ENCODE data around the gene FGD1. TPM values are rescaled to one million over a fixed set of nuclear protein-coding genes. Genes with fewer than 3 reads are reported as not detected.

FGD1 gene
- polyA plus RNA-seq, 3 donors, result 18.5 to 22.3 (median 22.0) TPM

DNA sequence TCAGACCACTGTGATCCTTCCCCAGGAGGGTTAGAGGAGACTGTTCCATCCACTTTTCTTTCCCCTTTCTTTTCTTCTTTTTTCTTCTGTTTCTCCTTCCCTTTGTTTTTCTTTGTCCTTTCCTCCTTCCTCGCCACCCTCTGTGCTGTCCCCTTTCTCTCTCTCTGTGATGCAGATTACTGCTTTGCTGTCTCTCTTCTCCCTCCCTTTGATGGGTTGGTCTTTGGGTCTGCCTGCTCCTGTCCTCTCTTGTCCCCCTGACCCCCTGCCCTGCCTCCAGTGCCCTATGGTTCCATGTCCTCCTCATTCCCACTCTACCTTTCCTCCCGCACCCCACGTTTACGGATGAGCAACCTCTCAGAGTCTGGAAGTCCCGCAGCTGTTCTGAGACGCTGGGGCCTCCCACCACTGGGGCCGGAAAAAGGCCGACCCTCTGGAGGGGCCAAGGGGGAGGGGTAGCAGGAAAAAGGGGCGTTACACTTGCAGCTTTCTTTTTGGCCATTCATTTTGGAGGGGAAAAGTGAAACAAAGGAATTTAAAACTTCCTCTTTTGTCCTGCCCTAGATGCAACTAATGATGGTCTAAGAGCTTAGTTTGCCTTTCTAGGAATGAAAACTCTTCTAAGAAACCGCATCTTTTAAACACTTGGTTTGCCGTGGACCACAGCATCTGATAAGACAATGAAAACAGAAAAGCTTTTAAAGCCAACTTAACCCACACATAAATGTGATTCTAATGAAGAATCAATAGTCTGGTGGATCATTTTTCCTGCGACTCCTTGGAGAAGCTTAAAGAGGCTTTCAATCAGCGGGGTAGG lies 80.3 kb downstream of the FGD1 start:
- peak; percentile 30 for DNase-seq

DNA sequence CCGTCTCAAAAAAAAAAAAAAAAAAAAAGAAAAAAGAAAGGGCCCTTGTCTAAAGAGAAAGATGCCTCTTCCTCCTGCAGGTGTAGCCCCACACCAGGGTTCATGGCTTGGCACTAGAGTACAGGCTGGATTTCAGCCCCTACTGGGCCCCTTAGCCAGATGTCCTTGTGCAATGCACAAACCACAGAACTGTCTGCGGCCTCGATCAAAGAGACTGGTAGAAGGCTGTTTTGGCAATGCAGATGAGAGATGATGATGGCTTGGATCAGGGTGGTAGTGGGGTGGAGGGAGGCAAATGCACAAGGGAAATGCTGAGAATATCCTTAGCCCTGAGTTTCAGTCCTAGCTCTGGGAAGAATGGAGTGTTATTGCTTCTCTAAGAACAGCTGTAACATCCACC lies 82.3 kb downstream of the FGD1 start:
- DNase-seq, result no peak

DNA sequence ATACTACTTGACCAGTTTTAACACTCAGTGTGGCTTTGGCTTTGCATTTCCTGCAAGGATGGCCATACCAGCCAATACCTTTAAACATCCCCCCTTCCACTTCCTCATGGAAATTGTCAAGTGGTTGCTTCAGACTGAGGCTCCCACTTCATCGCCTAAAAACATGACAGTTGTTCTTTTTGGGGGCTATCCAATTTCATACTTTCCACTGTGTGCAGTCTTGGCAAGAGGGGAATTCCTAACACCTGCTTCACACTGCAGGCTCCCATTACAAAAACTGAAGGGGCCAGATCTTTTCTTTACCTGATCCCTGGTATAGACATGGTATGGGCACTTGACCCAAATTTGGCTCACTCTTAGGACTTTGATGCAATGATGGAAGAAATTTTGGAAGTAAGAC lies 84.3 kb downstream of the FGD1 start:
- DNase-seq, result no peak

DNA sequence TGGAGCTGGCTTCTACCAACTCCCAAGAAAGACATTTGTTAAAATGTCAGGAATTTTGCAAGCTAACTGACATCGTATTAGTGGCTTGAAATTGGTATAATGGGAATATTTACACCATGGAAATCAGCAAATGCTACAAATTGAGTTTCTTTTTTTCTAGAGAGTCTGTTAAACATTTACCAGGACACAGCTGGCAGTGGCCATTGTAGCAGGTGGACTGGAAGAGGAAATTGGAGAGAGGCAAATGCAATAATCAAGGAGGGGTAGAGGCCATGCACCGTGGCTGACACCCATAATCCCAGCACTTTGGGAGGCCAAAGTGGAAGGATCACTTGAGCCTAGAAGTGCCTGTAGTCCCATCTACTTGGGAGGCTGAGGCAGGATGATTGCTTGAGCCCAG lies 88.8 kb downstream of the FGD1 start:
- DNase-seq, result no peak

DNA sequence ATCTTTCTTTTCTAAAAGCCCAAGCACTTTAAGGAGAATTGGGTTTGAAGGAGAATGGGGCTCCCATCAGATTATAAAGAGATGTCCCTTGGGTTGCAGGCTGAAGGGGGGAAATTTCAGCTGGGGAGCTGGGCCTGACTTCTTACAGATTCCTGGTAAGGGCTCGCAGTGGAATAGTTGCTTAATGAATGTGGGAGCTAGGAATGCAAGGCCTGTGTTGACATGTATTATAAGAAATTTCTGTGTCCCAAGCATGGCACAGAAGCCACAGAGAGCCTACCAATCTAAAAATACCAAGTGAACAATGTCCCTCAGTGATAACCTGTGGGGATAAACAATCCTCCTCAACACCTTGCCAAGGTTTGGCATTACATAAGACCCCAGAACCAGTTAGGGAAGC lies 98.9 kb downstream of the FGD1 start:
- no peak for DNase-seq

Other genes starting within 250 kb of the FGD1 start
- 1 to 10 TPM; 4.3 to 6.4 (median 6.2) TPM for gene WNK3, start 138.2 kb downstream of the FGD1 start, polyA plus RNA-seq (ENCODE audit: insufficient read length in 3 of 3)
- 10 to 100 TPM; 52.8 to 57.1 (median 54.5) TPM for gene TSR2, start 55.8 kb downstream of the FGD1 start, polyA plus RNA-seq (ENCODE audit: insufficient read length in 3 of 3)
- gene GNL3L, start 34.0 kb upstream of the FGD1 start, polyA plus RNA-seq (ENCODE audit: insufficient read length in 3 of 3), result 10 to 100 TPM; 17.8 to 24.8 (median 23.0) TPM